Measurements from ENCODE around the gene SDK1.
"Not testable (repeated sequence)": the region's sequence is repeated elsewhere in the genome, so short reads cannot be mapped to it uniquely, and the experiment has no call there.

Gene SDK1

GRCh38 chr7:4257146-4258111 is 956.4 kb downstream of the SDK1 start:
- DNase-seq (ENCODE audit: low read depth in 2 of 3, low spot score in 2 of 3) = no peak

DNA sequence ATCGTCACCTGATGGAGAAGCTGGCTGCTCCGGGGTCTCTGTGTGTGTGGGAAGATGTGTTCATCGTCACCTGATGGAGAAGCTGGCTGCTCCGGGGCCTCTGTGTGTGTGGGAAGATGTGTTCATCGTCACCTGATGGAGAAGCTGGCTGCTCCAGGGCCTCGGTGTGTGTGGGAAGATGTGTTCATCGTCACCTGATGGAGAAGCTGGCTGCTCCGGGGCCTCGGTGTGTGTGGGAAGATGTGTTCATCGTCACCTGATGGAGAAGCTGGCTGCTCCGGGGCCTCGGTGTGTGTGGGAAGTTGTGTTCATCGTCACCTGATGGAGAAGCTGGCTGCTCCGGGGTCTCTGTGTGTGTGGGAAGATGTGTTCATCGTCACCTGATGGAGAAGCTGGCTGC is 959.1 kb downstream of the SDK1 start:
- DNase-seq (ENCODE audit: low read depth in 2 of 3, low spot score in 2 of 3) = not testable (repeated sequence)

DNA sequence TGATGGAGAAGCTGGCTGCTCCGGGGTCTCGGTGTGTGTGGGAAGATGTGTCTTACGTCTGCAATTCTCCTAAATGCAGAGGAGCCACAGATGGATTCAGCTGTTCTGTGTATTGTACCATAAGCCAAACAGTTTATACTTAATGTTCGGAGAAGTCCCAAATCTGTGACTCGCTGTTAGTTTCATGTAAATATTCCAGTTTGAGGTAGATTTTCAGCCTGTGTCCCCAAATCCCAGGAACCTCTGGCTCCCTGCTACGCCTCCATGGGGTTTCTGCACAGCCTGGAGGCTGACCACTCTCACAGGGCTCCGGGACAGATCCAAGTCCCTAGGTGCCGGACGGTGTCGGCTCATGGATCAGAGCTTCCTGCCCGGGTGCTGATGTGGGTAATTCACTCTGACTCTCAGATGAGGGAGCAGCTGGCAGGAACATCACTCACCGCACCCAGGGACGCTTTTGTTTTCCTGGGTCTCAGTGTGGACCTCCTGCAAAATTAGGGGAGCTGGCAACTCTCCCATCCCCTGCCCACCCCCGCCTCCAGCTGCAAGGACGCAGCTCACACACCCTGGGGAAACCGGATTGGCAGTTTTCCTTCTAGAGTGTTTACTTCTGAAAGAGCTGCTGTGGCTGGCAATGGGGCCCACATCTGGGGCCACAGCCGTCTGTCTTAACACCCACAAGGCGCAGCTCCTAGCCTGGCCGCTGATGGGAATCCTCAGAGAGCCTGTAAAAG is 960.0 kb downstream of the SDK1 start:
- DNase-seq (ENCODE audit: low read depth in 2 of 3, low spot score in 2 of 3) = no peak

- no peak for DNase-seq (ENCODE audit: low read depth in 2 of 3, low spot score in 2 of 3)
These were observed 960.5 kb downstream of the SDK1 start for GRCh38 chr7:4261601-4261960.

DNA sequence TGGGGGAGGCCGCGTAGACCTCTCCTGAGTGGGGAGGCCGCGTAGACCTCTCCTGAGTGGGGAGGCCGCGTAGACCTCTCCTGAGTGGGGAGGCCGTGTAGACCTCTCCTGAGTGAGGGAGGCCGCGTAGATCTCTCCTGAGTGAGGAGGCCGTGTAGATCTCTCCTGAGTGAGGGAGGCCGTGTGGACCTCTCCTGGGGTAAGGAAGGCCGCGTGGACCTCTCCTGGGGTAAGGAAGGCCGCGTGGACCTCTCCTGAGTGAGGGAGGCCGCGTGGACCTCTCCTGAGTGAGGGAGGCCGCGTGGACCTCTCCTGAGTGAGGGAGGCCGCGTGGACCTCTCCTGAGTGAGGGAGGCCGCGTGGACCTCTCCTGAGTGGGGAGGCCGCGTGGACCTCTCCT is 963.2 kb downstream of the SDK1 start:
- not testable (repeated sequence) for DNase-seq (ENCODE audit: low read depth in 2 of 3, low spot score in 2 of 3)

GRCh38 chr7:4265066-4265465 is 964.0 kb downstream of the SDK1 start:
- DNase-seq (ENCODE audit: low read depth in 2 of 3, low spot score in 2 of 3) = no peak

DNA sequence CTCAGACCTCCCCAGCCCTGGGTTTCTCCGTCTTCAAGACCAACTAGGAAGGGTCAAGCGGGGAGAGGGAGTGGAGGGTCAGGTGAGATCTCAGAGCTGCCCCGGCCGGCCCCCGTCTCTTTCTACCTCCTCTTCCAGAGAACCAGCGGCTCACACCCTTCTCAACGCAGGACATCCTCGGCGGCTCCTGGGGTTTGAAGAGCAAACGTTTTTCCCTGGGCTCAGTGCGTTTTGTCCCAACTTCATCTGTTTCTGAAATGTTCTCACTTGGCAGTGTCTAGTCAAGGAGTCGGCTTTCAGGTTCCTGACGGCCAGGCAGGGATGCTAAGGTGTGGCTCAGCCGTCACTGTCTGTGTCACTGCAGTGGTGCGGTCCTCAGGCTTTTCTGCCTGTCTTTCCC is 964.6 kb downstream of the SDK1 start:
- no peak for DNase-seq (ENCODE audit: low read depth in 2 of 3, low spot score in 2 of 3)

DNA sequence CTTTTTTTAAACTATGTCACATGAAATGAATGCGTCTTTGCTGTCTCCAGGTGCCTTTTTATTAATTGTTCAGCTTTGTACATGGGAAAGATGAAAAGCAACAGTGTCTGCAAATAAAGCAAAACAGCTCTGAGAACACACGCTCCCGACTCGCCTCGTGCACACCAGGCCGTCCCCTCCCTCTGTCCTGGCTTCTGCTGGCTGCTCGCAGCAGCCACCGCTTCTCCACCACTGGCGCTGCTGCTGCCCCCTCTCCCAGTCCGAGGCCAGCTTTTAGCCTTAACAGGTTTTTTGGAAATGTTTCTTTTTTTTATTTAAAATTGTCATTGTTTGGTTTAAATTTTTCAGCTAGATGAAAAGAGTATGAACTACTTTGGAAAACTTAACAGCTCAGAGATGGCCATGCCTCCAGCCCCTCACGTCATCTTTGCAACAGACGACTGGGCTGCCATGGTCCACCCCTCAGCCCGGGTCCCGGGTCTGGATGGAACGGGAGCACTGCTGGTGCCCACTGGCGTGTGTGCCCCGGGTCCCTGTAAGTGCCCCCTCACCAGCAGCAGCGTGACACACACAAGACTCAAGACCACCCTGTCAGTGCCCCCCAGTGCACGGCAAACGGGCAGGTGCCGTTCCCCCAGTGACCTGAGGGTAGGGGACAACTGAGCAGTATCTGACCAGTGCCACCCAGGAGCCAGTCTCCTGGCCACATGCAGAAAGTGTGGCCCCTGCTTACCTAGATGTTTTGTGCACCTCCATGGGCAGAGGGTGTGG is 965.4 kb downstream of the SDK1 start:
- no peak for DNase-seq (ENCODE audit: low read depth in 2 of 3, low spot score in 2 of 3)

GRCh38 chr7:4267341-4268039 is 966.4 kb downstream of the SDK1 start:
- no peak for DNase-seq (ENCODE audit: low read depth in 2 of 3, low spot score in 2 of 3)

DNA sequence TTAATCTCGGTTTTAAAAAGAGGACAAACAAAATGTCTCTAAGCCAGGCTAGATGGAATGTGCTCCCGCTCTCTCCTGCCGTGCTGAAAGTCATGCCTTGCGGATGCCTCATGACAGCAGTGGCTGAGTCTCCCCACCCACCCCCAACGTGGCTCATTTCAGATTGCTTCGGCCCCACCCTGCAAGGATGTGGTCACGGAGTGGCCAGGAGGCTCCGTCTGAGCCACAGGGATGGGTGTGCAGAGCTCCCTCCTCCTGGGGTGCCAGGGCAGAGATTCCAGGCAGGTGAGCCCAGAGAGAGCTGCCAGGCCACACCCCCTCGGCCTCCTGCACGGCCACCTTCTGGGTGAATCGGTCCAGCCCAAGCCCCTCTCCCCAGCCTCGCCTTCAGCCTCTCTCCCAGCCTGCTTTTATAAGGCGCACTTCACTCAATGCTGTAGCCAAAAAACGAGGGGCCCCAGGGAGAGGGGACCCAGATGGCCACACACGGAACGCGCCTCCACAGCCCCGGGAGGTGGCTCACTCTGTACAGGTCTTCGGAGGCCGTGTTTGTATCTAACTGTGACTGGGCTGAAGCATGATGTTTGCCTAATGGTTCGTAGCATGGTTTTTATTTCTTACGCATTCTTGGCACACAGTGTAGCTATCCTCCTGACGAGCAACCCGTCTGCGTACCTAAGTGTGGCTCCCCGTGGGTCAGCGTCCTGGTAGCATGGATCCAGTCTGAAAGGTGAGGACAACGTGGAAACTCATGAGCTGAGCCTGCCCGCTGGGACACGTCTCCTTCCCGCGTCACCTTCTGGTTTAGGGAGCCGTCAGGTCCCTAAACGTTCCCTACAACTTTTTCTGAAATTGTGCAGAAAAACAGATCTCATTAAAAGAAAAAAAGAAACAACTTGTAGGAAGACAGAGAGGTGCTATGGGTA is 967.3 kb downstream of the SDK1 start:
- no peak for DNase-seq (ENCODE audit: low read depth in 2 of 3, low spot score in 2 of 3)

DNA sequence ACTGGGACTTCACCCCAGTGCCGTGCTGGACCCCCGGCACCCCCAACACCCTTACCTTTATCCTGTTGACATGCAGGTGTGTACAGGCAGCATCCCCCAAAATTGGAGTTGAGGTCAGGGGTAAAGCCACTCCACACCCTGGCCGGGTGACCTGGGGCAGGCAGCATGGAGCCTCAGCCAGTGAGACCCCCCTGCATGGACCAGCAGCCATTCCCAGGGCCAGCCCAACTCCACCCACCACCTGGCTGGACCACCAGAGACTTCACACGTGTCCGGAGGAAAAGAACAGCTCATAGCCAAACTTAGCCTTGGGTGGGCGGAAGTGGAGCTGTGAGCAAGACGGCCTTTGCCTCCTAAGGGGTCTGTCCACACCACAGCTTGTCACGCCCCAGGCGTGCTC is 968.0 kb downstream of the SDK1 start:
- no peak for DNase-seq (ENCODE audit: low read depth in 2 of 3, low spot score in 2 of 3)

GRCh38 chr7:4269746-4270145 is 968.7 kb downstream of the SDK1 start:
- DNase-seq (ENCODE audit: low read depth in 2 of 3, low spot score in 2 of 3) = no peak

DNA sequence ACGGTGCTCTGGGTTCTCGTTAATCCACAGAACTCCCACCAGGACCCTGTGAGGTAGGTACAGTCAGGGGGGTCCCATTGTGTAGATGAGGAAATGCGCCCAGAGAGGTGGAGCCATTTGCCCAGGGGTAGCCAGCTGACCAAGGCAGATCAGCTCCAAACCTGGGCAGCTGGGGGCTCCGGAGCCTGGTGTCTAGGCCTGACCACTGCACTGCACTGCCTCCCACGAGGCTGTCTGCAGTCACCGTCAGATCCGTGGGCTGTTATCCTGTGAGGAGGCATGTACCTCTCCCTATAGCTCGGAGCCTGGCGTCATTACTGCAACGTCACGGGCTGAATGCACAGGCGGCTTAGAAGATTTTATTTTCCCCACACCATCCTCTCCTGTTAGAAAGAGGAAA is 969.2 kb downstream of the SDK1 start:
- no peak for DNase-seq (ENCODE audit: low read depth in 2 of 3, low spot score in 2 of 3)

DNA sequence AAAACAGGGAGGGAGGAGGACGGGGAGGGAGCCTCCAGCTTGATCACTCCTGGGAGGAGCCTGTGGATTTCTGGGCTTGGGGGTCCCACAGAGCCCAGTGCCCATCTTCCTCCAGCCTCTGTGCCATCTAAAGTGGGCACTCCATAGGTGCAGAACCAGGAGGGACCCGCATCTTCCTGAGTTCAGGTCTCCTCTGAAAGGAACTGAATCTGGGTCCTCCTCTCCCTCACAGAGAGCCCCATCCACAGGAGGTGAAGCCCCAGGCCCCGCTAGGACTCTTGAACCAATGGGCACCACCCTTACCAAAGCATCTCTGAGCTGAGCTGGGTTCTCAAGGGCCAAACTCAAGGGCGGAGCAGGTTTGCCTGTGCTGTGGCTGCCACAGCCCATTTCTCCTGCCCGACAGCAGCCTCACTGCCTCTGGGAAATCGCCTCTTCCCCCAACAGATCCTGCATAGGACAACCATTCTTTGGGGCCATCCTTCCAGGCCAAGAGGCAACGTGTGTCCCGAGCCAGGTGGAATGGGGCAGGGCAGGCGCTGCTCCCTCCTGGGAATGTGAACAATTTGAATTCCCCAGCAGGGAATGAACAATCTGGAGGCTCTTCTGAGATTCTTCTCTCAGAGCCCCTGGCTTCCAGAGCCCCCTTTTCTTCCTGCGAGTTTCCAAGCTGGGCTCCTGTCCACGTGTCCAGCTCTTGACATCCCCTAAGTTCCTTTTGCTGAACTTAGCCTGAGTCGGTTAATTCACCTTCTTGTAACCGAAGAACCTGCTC is 970.1 kb downstream of the SDK1 start:
- no peak for DNase-seq (ENCODE audit: low read depth in 2 of 3, low spot score in 2 of 3)

- no peak for DNase-seq (ENCODE audit: low read depth in 2 of 3, low spot score in 2 of 3)
These were observed 970.6 kb downstream of the SDK1 start for GRCh38 chr7:4271716-4272015.

DNA sequence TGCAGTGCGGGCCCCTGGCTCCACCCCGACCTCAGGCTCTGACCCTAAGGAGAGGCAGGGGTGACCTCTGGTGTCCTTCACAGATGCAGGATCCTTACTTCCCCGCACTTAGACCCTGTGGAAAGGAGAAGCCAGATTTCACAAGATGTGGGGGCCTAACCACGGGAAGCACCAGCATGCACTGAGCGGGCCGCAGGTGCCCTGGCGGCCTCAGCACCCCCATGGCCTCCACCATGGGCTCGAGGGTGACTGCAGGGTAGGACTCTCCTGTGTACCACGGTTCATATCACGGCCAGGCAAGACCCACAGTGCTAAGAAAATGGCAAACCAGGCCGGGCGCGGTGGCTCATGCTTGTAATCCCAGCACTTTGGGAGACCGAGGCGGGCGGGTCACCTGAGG is 971.1 kb downstream of the SDK1 start:
- DNase-seq (ENCODE audit: low read depth in 2 of 3, low spot score in 2 of 3) = no peak

DNA sequence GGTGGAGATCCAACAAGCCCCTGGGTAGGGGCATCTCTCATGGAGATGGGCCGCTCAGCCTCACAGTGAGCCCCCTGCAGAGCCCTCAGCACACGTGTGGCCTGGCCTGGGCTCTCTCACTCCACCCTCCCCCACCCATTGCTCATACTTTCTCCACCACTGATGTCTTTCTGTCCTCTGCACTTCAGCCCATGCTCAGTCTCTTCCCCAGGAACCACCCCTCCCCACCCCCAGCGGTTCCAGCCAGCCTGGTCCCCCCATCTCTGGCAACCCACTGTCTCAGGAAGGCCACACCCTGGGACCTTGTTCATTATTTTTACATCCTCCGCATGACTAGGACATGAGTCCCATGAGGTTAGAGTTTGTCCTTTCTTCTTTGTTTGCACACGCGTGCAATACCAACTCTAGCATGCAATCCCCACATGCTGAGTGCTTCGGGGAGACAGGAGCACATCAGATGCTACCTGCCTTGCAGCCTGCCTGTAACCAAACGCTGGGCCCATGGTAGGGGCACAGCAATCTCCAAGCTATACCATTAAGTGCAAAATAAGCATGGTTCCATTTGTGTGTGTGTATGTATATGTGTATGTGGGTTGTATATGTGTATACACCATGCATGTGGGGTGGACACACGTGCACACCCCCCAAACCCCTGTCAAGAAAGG is 972.6 kb downstream of the SDK1 start:
- no peak for DNase-seq (ENCODE audit: low read depth in 2 of 3, low spot score in 2 of 3)

- DNase-seq (ENCODE audit: low read depth in 2 of 3, low spot score in 2 of 3) = no peak
These were observed 973.2 kb downstream of the SDK1 start for GRCh38 chr7:4274286-4274685.

GRCh38 chr7:4277936-4278335 is 976.9 kb downstream of the SDK1 start:
- DNase-seq (ENCODE audit: low read depth in 2 of 3, low spot score in 2 of 3) = no peak
